Esophagus muscularis mucosa (tissue), 4 donors: ENCODE data around the gene C12orf76. TPM values are rescaled to one million over a fixed set of nuclear protein-coding genes. Genes with fewer than 3 reads are reported as not detected.

Experiments
- DNase-seq: peaks from one replicate; pipeline ENCODE4 v3.0.0-alpha.2; 2017; ENCODE audit errors: extremely low spot score
- H3K27ac ChIP-seq, 4 donors: fragments of 200-600 bp; sonication (generic); replicated peaks in 1 of 4; 1 replicate in 3 of 4; 2 replicates in 1 of 4; pipeline ENCODE4 v1.5.1; 2016 to 2019; ENCODE audit warnings: mild to moderate bottlenecking in 1 of 4
- H3K27me3 ChIP-seq, 4 donors: fragments of 200-600 bp; sonication (generic); one replicate each; pipeline versions ENCODE4 v1.5.1 to v1.6.0; 2016 to 2019
- H3K36me3 ChIP-seq, 4 donors: fragments of 200-600 bp; sonication (generic); one replicate each; pipeline ENCODE4 v1.5.1; 2016 to 2019
- H3K4me1 ChIP-seq, 4 donors: fragments of 200-600 bp; sonication (generic); one replicate each; pipeline ENCODE4 v1.5.1; 2016 to 2019
- H3K4me3 ChIP-seq, 4 donors: fragments of 200-600 bp; sonication (generic); 1 replicate in 2 of 4; 2 replicates in 2 of 4; pipeline ENCODE4 v1.5.1; 2016 to 2019; ENCODE audit warnings: mild to moderate bottlenecking in 4 of 4, moderate library complexity in 1 of 4
- H3K9me3 ChIP-seq, 4 donors: fragments of 200-600 bp; sonication (generic); 1 replicate in 3 of 4; 2 replicates in 1 of 4; pipeline ENCODE4 v1.5.1; 2016 to 2019
- CTCF ChIP-seq, 3 experiments: fragments of 200-600 bp in 2 of 3; fragments of 450-650 bp in 1 of 3; sonication (generic) in 2 of 3; IDR thresholded peaks; one replicate each; pipeline ENCODE4 v1.5.1; 2017 to 2019; ENCODE audit warnings: antibody characterized with exemption in 3 of 3, mild to moderate bottlenecking in 2 of 3, moderate library complexity in 1 of 3
- EP300 ChIP-seq: sonication (generic); formaldehyde crosslinking; IDR thresholded peaks from one replicate; pipeline ENCODE4 v1.6.1; 2017; ENCODE audit warnings: antibody characterized with exemption
- POLR2A ChIP-seq: fragments of 450-650 bp; IDR thresholded peaks from one replicate; pipeline ENCODE4 v1.6.1; 2017; ENCODE audit warnings: antibody characterized with exemption, moderate library complexity, mild to moderate bottlenecking, low read depth
- POLR2AphosphoS5 ChIP-seq, 2 donors: sonication (generic); formaldehyde crosslinking; IDR thresholded peaks; one replicate each; pipeline ENCODE4 v1.6.1; 2017; ENCODE audit warnings: antibody characterized with exemption in 2 of 2
- WGBS: methylation state at CpG from one replicate; pipeline ENCODE4 v1.1.5; 2018; 5-methylcytosine and 5-hydroxymethylcytosine counted together
- intact Hi-C: fragments of 100-400 bp; cut with DNase I; formaldehyde crosslinking; loops from one replicate; pipeline ENCODE4 v1.15.1; 2023
- total RNA-seq, 4 donors: library from RNA; depleted of rRNA; stranded (reverse); fragments of >200 nt; gene quantifications; one replicate each; pipeline versions ENCODE4 v1.1.0 to v1.2.1, GENCODE V29; 2016

C12orf76 gene
- total RNA-seq, 4 donors from 2014 or later, result 13.6 to 14.7 (median 13.9) TPM

GRCh38 chr12:110005319-110005973 is 42.9 kb downstream of the C12orf76 start:
- 92% methylated on average over 7 of the region's 7 CpGs for WGBS
- Histone ChIP-seq H3K9me3 (no peaks in the 10 kb centered on the region), H3K27ac (no peak overlapping the region), H3K4me3 (no peak overlapping the region), H3K4me1 (peaks cover 7 to 34% (median 28%) of the 10 kb centered on the region in 4 donors), H3K27me3 (no peaks in the 10 kb centered on the region), H3K36me3 (peaks cover 0 to 9% (median 2%) of the 10 kb centered on the region in 4 donors)
- TF ChIP-seq EP300 (no peak), POLR2AphosphoS5 (IDR thresholded peaks at IDR 0.05) (no peak), CTCF (IDR thresholded peaks at IDR 0.05) (no peak), POLR2A (no peak)
- intact Hi-C loops, result no loop called here
- no peak for DNase-seq

GRCh38 chr12:110004598-110004997 is 43.7 kb downstream of the C12orf76 start:
- 65% methylated on average over 4 of the region's 4 CpGs for WGBS
- Histone ChIP-seq H3K9me3 (no peaks in the 10 kb centered on the region), H3K27ac (no peak overlapping the region), H3K4me3 (no peak overlapping the region), H3K36me3 (peaks cover 0 to 9% (median 2%) of the 10 kb centered on the region in 4 donors), H3K4me1 (peaks cover 10 to 39% (median 34%) of the 10 kb centered on the region in 4 donors), H3K27me3 (no peaks in the 10 kb centered on the region)
- intact Hi-C loops, result no loop called here
- no peak for DNase-seq
- TF ChIP-seq POLR2AphosphoS5 (IDR thresholded peaks at IDR 0.05), result no peak
- no peak for TF ChIP-seq EP300
- no peak for TF ChIP-seq CTCF (IDR thresholded peaks at IDR 0.05)
- no peak for TF ChIP-seq POLR2A

GRCh38 chr12:110002676-110003515 is 45.4 kb downstream of the C12orf76 start:
- intact Hi-C loops, result no loop called here
- DNase-seq, result no peak
- H3K9me3 ChIP-seq, result no peaks in the 10 kb centered on the region
- peak overlapping the region in 1 of 4 donors; percentile 57 for H3K27ac ChIP-seq
- no peak for TF ChIP-seq EP300
- TF ChIP-seq POLR2AphosphoS5 (IDR thresholded peaks at IDR 0.05), result no peak
- no peak for TF ChIP-seq POLR2A
- no peak for TF ChIP-seq CTCF (IDR thresholded peaks at IDR 0.05)
- no peak overlapping the region for H3K4me3 ChIP-seq
- H3K27me3 ChIP-seq, result no peaks in the 10 kb centered on the region
- H3K36me3 ChIP-seq, result peaks cover 0 to 9% (median 2%) of the 10 kb centered on the region in 4 donors
- H3K4me1 ChIP-seq, result peaks cover 17 to 48% (median 38%) of the 10 kb centered on the region in 4 donors
- 78% methylated on average over 8 of the region's 8 CpGs for WGBS

- intact Hi-C loops, result no loop called here
- H3K27me3 ChIP-seq, result no peaks in the 10 kb centered on the region
- 45% methylated on average over 4 of the region's 4 CpGs for WGBS
- H3K36me3 ChIP-seq, result peaks cover 0 to 9% (median 2%) of the 10 kb centered on the region in 4 donors
- no peaks in the 10 kb centered on the region for H3K9me3 ChIP-seq
- H3K27ac ChIP-seq, result peak overlapping the region in 3 of 4 donors; percentile 7 to 57 (median 11)
- TF ChIP-seq POLR2AphosphoS5 (IDR thresholded peaks at IDR 0.05), result no peak
- TF ChIP-seq CTCF (IDR thresholded peaks at IDR 0.05), result no peak
- TF ChIP-seq EP300, result no peak
- TF ChIP-seq POLR2A, result no peak
- no peak overlapping the region for H3K4me3 ChIP-seq
- peaks cover 18 to 50% (median 40%) of the 10 kb centered on the region in 4 donors for H3K4me1 ChIP-seq
- DNase-seq, result no peak
These were observed 46.7 kb downstream of the C12orf76 start for GRCh38 chr12:110001596-110001995.
